ENCODE measurements around the gene LTF. TPM values are rescaled to one million over a fixed set of nuclear protein-coding genes. Genes with fewer than 3 reads are reported as not detected.

Gene LTF
- total and polyA plus RNA-seq, 9 of the 15 experiments (the other 6 are each of a cell fraction or from before 2014, with no cell fraction given), result 0.07 TPM; not detected in 8

GRCh38 chr3:46422617-46423016 is 42.1 kb downstream of the LTF start (continued):
- TF ChIP-seq PBX2 (CRISPR knock-in tag; IDR thresholded peaks at IDR 0.05; ENCODE audit: low read depth), result no peak; the same call in 1 of the 2 replicates
- no peak for TF ChIP-seq PBX2 (tag; conservative IDR thresholded peaks at IDR 0.05; ENCODE audit: low read depth)
- TF ChIP-seq TEAD1 (CRISPR knock-in tag; IDR thresholded peaks at IDR 0.05), result no peak
- TF ChIP-seq ZNF778 (CRISPR knock-in tag; IDR thresholded peaks at IDR 0.05), result no peak
- no peak for TF ChIP-seq SIX5 (IDR thresholded peaks at IDR 0.05; ENCODE audit: borderline replicate concordance in 1 of 2, insufficient read depth in 1 of 2, low read depth in 1 of 2, low read length in 2 of 2)
- peak; percentile 15 to 47; a peak in 1 of 4 replicates for TF ChIP-seq MAZ (CRISPR knock-in tag; conservative IDR thresholded peaks at IDR 0.05 in 1 of 2, IDR thresholded peaks at IDR 0.05 in 1 of 2)
- TF ChIP-seq ZKSCAN8 (CRISPR knock-in tag; IDR thresholded peaks at IDR 0.05), result no peak
- peak; percentile 22 for TF ChIP-seq SETDB1 (IDR thresholded peaks at IDR 0.05; ENCODE audit: low read length)
- no peak for TF ChIP-seq ARID3A (IDR thresholded peaks at IDR 0.05; ENCODE audit: borderline replicate concordance, low read depth, low read length)
- peak; percentile 40; the same call in 1 of the 2 replicates for TF ChIP-seq MAX (CRISPR knock-in tag; IDR thresholded peaks at IDR 0.05)
- no peak for TF ChIP-seq ZNF133 (CRISPR knock-in tag; IDR thresholded peaks at IDR 0.05)
- no peak for TF ChIP-seq TFAM (CRISPR knock-in tag; conservative IDR thresholded peaks at IDR 0.05)
- TF ChIP-seq JUN (IDR thresholded peaks at IDR 0.05; ENCODE audit: borderline replicate concordance, low read depth, low read length), result peak; percentile 96
- no peak for TF ChIP-seq JUN (CRISPR knock-in tag; IDR thresholded peaks at IDR 0.05; ENCODE audit: borderline replicate concordance)
- peak; percentile 21 for TF ChIP-seq ZFP36 (IDR thresholded peaks at IDR 0.05; ENCODE audit: low read depth, low read length, partially characterized antibody)
- no peak for TF ChIP-seq POLR3A (IDR thresholded peaks at IDR 0.05; ENCODE audit: borderline replicate concordance, extremely low read depth, insufficient read depth, insufficient read length)

All from K562 (cell line).